HepG2 (cell line): ENCODE data around the gene TBCCD1. TPM values are rescaled to one million over a fixed set of nuclear protein-coding genes. Genes with fewer than 3 reads are reported as not detected.

Source experiments
- ATF7-NPFF ChIP-seq: sonication (generic); formaldehyde crosslinking; IDR thresholded peaks from 2 replicates; pipeline ENCODE4 v1.8.1; 2023; ENCODE audit warnings: mild to moderate bottlenecking, low read depth, missing genetic modification reagents, moderate library complexity
- KDM6A ChIP-seq: IDR thresholded peaks from 2 replicates; pipeline ENCODE4 v1.6.1; 2016; ENCODE audit warnings: low read depth
- MAF1 ChIP-seq: sonication (generic); formaldehyde crosslinking; IDR thresholded peaks from 2 replicates; pipeline ENCODE4 v1.5.0; 2020; ENCODE audit warnings: missing genetic modification reagents, borderline replicate concordance
- MED1 ChIP-seq: sonication (generic); formaldehyde crosslinking; IDR thresholded peaks from 2 replicates; pipeline ENCODE4 v1.4.0; 2020; ENCODE audit warnings: missing genetic modification reagents
- MNT ChIP-seq: fragments of 450-650 bp; IDR thresholded peaks from 2 replicates; pipeline ENCODE4 v1.6.1; 2016
- NFKBIZ ChIP-seq: IDR thresholded peaks from 2 replicates; pipeline ENCODE4 v1.6.1; 2018; ENCODE audit warnings: missing genetic modification reagents, missing compliant biosample characterization
- RARA ChIP-seq: IDR thresholded peaks from 2 replicates; pipeline ENCODE4 v1.6.1; 2016; ENCODE audit warnings: missing genetic modification reagents, missing compliant biosample characterization
- RFXAP ChIP-seq: sonication (generic); formaldehyde crosslinking; IDR thresholded peaks from 2 replicates; pipeline ENCODE4 v1.4.0; 2020; ENCODE audit warnings: missing genetic modification reagents, borderline replicate concordance
- SRY ChIP-seq: sonication (generic); formaldehyde crosslinking; IDR thresholded peaks from 2 replicates; pipeline ENCODE4 v1.8.0; 2022; ENCODE audit warnings: mild to moderate bottlenecking, missing genetic modification reagents
- ZKSCAN1 ChIP-seq: fragments of 150-350 bp; IDR thresholded peaks from 2 replicates; pipeline ENCODE4 v1.6.1; 2014; ENCODE audit warnings: low read length
- ZNF383 ChIP-seq: sonication (generic); formaldehyde crosslinking; IDR thresholded peaks from 2 replicates; pipeline ENCODE4 v1.4.0; 2020; ENCODE audit warnings: missing genetic modification reagents, mild to moderate bottlenecking, borderline replicate concordance
- ZNF501 ChIP-seq: sonication (generic); formaldehyde crosslinking; IDR thresholded peaks from 2 replicates; pipeline ENCODE4 v1.5.1; 2020; ENCODE audit warnings: mild to moderate bottlenecking, moderate library complexity, missing genetic modification reagents
- ZNF598 ChIP-seq: sonication (generic); formaldehyde crosslinking; IDR thresholded peaks from 2 replicates; pipeline ENCODE4 v1.5.1; 2020; ENCODE audit warnings: mild to moderate bottlenecking, missing genetic modification reagents, borderline replicate concordance
- polyA plus RNA-seq, 8 experiments: library from polyadenylated mRNA; depleted of rRNA in 3 of 8; stranded (reverse) in 7 of 8; unstranded in 1 of 8; fragments of >200 nt; fragmentation: Illumina TruSeq in 4 of 8; extraction: Trizol in 4 of 8; gene quantifications; 2 replicates each; pipeline versions ENCODE4 v1.2.1 to v1.2.3, GENCODE V29; 2011 to 2016; ENCODE audit warnings: low read depth in 4 of 8, missing spikeins in 1 of 8, mixed read lengths in 1 of 8; ENCODE audit not compliant: insufficient read depth in 1 of 8
- total RNA-seq, 5 experiments: library from RNA; depleted of rRNA; stranded (reverse); fragments of >200 nt; fragmentation: Illumina TruSeq; extraction: Trizol; gene quantifications; 2 replicates each; pipeline ENCODE4 v1.2.3, GENCODE V29; 2016; ENCODE audit warnings: low read depth in 1 of 5
- TF ChIP-seq, protein P1 (sequence below): sonication (generic); formaldehyde crosslinking; IDR thresholded peaks from 2 replicates; pipeline ENCODE4 v1.8.1; 2023; ENCODE audit warnings: mild to moderate bottlenecking, inconsistent platforms, moderate library complexity, missing genetic modification reagents, borderline replicate concordance
- TF ChIP-seq, protein P2 (sequence below): sonication (generic); formaldehyde crosslinking; IDR thresholded peaks from 2 replicates; pipeline ENCODE4 v1.4.0; 2020; ENCODE audit warnings: missing genetic modification reagents
- TF ChIP-seq, protein P3 (sequence below): sonication (generic); formaldehyde crosslinking; IDR thresholded peaks from 2 replicates; pipeline ENCODE4 v1.4.0; 2020; ENCODE audit warnings: missing genetic modification reagents
- TF ChIP-seq, protein P4 (sequence below): sonication (generic); formaldehyde crosslinking; IDR thresholded peaks from 2 replicates; pipeline ENCODE4 v1.5.0; 2020; ENCODE audit warnings: mild to moderate bottlenecking, low read depth, missing genetic modification reagents, borderline replicate concordance
- TF ChIP-seq, protein P5 (sequence below): sonication (generic); formaldehyde crosslinking; IDR thresholded peaks from 2 replicates; pipeline ENCODE4 v1.4.0; 2020; ENCODE audit warnings: missing genetic modification reagents
- TF ChIP-seq, protein P6 (sequence below): sonication (generic); formaldehyde crosslinking; IDR thresholded peaks from 2 replicates; pipeline ENCODE4 v1.4.0; 2020; ENCODE audit warnings: missing genetic modification reagents, borderline replicate concordance

The TBCCD1 gene
- total and polyA plus RNA-seq, 2 of the 13 experiments (the other 11 are each of a cell fraction or from before 2014, with no cell fraction given), result 13.6 to 16.2 TPM

DNA sequence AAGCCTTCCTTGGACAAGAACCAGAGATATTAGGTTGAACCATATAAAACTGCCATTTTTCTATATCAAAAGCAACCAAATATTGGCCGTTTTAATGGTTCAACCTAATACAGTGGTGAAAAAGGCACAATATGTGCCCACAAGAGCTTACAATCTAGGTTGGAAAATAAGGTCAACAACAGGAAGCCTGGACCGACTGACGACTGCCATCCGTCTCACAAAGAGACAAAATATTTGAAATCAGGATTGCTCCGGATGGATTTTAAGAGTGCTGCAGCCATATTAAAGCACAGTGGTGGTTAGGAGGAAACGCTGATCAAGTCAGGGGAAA, 47.1 kb upstream of the TBCCD1 start (continued):
- TF ChIP-seq, protein P1, sequence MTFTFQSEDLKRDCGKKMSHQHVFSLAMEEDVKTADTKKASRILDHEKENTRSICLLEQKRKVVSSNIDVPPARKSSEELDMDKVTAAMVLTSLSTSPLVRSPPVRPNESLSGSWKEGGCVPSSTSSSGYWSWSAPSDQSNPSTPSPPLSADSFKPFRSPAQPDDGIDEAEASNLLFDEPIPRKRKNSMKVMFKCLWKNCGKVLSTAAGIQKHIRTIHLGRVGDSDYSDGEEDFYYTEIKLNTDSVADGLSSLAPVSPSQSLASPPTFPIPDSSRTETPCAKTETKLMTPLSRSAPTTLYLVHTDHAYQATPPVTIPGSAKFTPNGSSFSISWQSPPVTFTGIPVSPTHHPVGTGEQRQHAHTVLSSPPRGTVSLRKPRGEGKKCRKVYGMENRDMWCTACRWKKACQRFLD (CRISPR knock-in tag), result no peak
- no peak for TF ChIP-seq RARA
- TF ChIP-seq, protein P2, sequence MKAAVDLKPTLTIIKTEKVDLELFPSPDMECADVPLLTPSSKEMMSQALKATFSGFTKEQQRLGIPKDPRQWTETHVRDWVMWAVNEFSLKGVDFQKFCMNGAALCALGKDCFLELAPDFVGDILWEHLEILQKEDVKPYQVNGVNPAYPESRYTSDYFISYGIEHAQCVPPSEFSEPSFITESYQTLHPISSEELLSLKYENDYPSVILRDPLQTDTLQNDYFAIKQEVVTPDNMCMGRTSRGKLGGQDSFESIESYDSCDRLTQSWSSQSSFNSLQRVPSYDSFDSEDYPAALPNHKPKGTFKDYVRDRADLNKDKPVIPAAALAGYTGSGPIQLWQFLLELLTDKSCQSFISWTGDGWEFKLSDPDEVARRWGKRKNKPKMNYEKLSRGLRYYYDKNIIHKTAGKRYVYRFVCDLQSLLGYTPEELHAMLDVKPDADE, result no peak
- TF ChIP-seq RFXAP (CRISPR knock-in tag), result no peak; the same call in 1 of the 2 replicates
- TF ChIP-seq MNT, result no peak
- no peak for TF ChIP-seq SRY
- TF ChIP-seq, protein P3, sequence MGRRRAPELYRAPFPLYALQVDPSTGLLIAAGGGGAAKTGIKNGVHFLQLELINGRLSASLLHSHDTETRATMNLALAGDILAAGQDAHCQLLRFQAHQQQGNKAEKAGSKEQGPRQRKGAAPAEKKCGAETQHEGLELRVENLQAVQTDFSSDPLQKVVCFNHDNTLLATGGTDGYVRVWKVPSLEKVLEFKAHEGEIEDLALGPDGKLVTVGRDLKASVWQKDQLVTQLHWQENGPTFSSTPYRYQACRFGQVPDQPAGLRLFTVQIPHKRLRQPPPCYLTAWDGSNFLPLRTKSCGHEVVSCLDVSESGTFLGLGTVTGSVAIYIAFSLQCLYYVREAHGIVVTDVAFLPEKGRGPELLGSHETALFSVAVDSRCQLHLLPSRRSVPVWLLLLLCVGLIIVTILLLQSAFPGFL (CRISPR knock-in tag), result no peak
- TF ChIP-seq, protein P4, sequence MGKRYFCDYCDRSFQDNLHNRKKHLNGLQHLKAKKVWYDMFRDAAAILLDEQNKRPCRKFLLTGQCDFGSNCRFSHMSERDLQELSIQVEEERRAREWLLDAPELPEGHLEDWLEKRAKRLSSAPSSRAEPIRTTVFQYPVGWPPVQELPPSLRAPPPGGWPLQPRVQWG (CRISPR knock-in tag), result 0 out of 2 replicates have a peak, but pooled peaks have one; percentile 44
- TF ChIP-seq MED1, result no peak
- TF ChIP-seq ZNF383 (CRISPR knock-in tag), result no peak
- TF ChIP-seq ATF7-NPFF (CRISPR knock-in tag), result no peak
- TF ChIP-seq NFKBIZ (CRISPR knock-in tag), result no peak
- TF ChIP-seq, protein P5, sequence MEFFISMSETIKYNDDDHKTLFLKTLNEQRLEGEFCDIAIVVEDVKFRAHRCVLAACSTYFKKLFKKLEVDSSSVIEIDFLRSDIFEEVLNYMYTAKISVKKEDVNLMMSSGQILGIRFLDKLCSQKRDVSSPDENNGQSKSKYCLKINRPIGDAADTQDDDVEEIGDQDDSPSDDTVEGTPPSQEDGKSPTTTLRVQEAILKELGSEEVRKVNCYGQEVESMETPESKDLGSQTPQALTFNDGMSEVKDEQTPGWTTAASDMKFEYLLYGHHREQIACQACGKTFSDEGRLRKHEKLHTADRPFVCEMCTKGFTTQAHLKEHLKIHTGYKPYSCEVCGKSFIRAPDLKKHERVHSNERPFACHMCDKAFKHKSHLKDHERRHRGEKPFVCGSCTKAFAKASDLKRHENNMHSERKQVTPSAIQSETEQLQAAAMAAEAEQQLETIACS (CRISPR knock-in tag), result no peak
- TF ChIP-seq ZNF598 (CRISPR knock-in tag), result no peak
- peak; percentile 14; the same call in 1 of the 2 replicates for TF ChIP-seq KDM6A
- no peak for TF ChIP-seq ZKSCAN1
- no peak for TF ChIP-seq ZNF501
- no peak for TF ChIP-seq MAF1
- TF ChIP-seq, protein P6, sequence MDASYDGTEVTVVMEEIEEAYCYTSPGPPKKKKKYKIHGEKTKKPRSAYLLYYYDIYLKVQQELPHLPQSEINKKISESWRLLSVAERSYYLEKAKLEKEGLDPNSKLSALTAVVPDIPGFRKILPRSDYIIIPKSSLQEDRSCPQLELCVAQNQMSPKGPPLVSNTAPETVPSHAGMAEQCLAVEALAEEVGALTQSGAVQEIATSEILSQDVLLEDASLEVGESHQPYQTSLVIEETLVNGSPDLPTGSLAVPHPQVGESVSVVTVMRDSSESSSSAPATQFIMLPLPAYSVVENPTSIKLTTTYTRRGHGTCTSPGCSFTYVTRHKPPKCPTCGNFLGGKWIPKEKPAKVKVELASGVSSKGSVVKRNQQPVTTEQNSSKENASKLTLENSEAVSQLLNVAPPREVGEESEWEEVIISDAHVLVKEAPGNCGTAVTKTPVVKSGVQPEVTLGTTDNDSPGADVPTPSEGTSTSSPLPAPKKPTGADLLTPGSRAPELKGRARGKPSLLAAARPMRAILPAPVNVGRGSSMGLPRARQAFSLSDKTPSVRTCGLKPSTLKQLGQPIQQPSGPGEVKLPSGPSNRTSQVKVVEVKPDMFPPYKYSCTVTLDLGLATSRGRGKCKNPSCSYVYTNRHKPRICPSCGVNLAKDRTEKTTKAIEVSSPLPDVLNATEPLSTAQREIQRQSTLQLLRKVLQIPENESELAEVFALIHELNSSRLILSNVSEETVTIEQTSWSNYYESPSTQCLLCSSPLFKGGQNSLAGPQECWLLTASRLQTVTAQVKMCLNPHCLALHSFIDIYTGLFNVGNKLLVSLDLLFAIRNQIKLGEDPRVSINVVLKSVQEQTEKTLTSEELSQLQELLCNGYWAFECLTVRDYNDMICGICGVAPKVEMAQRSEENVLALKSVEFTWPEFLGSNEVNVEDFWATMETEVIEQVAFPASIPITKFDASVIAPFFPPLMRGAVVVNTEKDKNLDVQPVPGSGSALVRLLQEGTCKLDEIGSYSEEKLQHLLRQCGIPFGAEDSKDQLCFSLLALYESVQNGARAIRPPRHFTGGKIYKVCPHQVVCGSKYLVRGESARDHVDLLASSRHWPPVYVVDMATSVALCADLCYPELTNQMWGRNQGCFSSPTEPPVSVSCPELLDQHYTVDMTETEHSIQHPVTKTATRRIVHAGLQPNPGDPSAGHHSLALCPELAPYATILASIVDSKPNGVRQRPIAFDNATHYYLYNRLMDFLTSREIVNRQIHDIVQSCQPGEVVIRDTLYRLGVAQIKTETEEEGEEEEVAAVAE (CRISPR knock-in tag), result 0 out of 2 replicates have a peak, but pooled peaks have one; percentile 12
